Right hindlimb (tissue), 1 donor: ENCODE results near the gene HMX2.
"Not testable (repeated sequence)": the region's sequence is repeated elsewhere in the genome, so short reads cannot be mapped to it uniquely, and the experiment has no call there.

ENCODE experiments used
- DNase-seq: peaks from one replicate; pipeline ENCODE4 v3.0.0-alpha.2; 2018

HMX2 gene

DNA sequence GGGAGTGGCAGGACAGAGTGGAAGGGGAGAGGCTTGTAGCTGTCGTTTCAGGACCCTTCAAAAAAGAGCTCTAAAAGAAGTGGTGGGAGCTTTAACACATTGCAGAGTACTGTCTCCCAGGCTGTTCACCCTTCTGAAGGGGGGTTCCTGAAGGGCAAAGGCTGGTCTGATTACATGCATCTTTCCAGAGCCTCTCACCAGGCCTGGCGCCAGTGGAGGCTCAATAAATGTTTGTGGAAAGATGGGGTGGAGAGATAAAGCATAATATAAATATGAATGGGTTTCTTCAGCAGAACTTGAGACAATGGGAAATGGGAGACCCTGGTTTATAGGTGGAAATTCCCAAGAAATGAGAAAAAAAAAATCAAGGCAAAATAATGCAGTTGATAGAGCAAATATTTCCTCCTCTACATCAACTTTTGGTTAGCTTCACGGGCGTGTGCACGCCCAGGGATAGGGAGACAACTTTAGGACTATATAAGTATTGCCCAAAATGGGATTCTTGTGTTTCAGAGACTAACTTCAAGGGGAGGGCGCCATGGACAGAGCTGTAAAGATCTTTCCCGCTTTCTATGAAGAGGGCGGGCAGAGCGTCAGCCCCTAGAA is 5.7 kb downstream of the HMX2 start:
- no peak for DNase-seq

DNA sequence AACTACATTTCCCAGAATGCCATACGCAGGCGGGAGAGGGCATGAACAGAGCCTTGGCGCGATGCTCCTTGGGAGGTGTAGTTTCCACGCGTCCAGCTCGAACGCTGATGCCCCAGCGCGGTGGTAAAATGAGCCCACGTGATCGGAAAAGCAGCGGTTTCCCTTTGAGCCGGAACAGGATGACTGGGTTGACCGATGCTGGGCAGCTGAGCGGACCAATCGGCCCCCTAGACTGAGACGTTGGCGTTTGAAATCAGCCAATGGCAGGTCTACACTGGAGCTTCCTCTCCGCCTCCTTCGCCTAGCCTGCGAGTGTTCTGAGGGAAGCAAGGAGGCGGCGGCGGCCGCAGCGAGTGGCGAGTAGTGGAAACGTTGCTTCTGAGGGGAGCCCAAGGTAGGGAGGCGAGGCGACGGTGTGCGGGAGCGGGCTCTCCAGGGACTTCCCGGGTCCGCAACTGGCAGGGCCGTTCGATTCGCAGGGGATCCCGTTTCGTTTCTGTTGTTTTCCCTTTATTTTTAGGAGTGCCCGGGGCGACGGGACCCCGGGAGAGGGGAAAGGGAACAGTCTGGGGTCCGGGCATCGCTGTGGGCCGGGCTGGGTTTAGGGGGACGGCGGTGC is 6.3 kb downstream of the HMX2 start, which contains the start of gene BUB3:
Gene BUB3, plus strand, starts transcription at position 311 of the 619 bp plus-strand sequence. CDS start 516 bp downstream, outside the sequence.
- DNase-seq: peak; percentile 99

DNA sequence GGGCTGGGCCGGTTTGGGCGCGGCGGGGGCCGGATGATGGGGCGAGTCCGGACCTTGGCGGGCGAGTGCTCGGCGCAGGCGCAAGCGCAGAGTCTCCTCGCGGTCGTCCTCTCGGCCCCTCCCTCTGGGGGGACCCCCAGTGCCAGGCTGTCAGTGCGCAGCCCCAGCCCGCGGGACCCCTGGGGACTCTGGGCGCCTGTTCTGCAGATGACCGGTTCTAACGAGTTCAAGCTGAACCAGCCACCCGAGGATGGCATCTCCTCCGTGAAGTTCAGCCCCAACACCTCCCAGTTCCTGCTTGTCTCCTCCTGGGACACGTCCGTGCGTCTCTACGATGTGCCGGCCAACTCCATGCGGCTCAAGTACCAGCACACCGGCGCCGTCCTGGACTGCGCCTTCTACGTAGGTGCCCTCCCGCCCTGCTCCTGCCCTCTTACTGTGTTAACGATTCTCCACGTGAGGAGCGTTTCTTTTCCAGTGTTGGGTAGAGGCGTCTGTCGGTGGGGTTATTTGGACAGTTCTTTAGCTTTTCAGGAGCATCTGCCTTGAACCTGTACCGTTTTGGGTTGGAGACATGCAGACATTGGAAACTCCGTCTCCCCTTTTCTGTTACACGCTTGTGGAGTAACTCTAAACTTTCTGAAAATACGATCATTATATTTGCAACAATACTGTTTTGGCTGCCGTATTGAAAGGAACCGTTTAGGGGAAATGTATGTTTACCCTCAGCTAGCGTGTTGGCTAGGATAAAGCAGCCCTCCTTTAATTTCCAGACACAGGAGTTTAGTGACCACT is 7.0 kb downstream of the HMX2 start:
- peak; percentile 74 for DNase-seq

DNA sequence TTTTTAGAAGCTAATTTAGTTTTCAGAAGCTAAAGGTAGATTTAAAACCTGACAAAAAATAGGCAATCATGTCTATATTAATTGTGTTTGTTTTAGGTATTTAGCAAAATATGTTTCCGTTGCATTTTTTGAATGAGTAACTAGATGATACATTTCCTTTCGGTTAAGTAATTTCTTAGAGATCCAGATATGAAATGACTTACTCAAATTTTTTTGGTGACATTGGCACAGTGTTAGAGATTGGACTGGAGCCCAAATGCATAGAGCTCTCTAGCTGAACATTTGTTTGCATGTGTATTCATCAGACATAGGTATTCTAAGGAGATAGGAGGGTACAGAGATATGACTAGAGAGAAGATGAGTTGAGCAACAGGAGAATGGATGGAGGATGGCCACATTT is 8.1 kb downstream of the HMX2 start:
- no peak for DNase-seq

DNA sequence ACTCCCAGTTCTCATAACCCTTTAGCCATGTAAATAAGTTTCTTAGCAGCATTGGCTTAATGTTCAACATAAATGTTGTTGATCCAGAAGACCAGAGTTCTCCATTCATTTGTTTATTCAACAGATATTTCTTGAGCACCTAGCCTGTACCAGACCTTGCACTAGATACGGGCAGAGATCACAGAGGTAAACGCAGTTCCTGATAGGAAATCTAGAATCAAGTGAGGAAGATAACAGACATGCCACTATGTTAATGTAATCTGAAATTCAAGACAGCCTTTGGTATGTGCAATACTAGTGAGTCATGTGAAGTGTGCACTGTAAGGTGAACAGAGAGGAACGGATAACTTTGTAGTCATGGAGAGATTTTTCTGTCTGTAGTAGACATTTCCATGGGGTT is 9.3 kb downstream of the HMX2 start:
- no peak for DNase-seq

DNA sequence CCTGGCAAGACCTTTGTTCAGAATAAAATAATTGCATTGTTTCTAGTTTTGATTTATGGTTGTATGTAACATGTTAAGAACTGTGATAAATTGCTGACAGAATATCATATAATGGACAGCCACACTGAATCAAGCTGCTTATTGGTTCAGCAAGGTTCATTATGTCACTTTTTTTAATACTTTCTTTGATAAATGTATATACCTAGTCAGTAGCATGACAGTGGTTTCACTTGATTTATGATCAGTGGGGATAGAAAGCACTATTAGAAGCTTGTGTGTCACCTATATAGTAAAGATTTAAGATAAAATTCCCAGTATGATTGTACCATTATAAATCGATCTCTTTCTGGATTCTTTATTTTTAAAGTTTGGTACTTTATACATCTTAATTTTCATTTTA is 10.7 kb downstream of the HMX2 start:
- no peak for DNase-seq

DNA sequence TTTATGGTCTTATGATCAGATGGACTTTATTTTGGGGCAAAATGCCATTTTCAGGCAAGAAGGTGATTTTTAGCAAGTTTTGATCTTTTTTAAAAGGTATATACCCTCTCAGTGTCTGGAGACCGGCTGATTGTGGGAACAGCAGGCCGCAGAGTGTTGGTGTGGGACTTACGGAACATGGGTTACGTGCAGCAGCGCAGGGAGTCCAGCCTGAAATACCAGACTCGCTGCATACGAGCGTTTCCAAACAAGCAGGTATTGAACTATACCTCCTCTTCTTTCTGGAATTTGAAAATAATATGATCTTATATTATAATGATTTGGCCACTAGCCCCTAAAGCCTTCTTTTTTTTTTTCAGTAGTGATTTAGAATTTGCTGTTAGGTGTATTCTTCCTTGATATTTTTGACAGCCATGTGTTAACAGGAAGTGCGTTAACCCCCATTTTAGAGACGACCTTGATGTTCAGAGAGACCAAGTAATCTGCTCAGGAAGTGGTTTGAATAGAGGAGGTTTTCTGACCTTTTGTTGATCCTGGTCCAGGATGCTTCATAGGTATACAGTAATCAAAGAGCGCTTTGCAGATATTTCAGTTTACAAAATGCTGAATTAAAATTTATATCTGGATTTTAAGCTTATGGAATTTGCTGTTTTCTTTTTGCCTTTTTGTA is 12.5 kb downstream of the HMX2 start:
- DNase-seq: no peak

DNA sequence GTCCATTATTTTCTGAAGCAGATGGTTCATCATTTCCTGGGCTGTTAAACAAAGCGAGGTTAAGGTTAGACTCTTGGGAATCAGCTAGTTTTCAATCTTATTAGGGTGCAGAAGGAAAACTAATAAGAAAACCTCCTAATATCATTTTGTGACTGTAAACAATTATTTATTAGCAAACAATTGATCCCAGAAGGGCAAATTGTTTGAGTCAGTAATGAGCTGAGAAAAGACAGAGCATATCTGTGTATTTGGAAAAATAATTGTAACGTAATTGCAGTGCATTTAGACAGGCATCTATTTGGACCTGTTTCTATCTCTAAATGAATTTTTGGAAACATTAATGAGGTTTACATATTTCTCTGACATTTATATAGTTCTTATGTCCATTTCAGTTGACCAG is 16.4 kb downstream of the HMX2 start:
- DNase-seq: no peak

DNA sequence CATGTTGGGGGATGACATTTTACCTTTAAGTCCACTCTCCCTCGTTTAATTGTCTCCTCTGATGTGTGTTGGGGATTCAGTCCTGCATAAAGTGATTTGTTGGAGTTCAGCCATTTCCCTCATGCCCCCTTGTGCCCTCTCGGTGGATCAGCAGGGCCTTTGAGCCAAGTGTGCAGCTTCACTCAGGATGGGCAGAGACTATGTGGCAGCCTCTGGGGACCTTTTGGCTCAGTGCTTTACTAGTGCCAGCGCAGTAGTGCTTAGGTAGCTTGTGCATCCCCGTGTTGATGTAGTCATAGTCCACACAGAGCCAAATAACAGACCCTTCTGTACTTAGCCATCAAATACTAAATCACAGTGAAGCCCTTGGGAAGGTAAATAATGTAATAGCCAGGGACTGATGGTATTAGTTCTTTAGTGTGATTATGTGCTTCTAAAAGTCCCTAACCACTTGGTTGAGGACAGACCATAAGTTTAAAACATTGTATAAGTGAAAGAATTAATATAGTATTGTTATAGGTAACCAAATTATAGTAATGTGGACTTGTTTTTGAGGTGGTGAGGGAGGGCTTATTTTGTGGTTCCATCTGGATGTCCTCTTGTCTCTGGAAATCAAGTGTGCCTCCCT is 17.6 kb downstream of the HMX2 start:
- DNase-seq: no peak

DNA sequence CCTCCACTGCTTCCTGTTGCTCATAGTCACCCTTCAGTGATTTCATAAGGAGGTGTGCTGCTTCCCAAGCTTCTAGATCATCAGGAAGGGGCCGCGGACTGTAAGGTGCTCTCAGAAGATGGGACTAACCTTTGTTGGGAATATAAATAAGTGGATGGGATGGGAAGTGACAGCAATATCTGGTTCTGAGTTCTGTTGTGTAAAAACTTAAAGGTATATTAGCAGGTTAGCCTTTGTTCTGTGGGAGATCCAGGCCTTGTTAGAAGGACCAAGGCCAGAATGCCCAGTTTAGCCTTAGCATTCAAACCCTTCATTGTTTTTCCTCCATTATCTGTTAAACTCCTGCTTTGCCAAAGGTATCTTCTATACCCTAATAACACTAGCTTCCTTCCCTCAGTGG is 18.7 kb downstream of the HMX2 start:
- DNase-seq: no peak

DNA sequence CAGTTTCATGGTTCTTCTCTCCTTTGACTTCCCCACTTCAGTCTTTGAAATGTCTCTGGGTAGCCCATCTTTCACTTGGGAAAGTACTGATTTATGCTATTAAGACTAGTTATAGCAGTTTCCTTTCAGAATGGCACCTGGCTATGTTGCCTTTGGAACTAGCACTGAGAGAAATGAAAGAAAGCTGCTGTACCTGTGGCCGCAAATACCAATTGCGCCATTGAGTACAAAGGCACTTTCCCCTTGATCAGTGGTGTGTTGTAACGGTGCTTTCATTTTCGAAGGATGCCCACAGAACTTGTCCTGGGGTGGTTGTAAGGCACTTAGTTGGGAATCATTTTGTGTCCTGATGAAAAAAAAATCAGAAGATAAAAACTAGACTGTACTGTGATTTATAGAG is 23.0 kb downstream of the HMX2 start:
- DNase-seq: no peak

DNA sequence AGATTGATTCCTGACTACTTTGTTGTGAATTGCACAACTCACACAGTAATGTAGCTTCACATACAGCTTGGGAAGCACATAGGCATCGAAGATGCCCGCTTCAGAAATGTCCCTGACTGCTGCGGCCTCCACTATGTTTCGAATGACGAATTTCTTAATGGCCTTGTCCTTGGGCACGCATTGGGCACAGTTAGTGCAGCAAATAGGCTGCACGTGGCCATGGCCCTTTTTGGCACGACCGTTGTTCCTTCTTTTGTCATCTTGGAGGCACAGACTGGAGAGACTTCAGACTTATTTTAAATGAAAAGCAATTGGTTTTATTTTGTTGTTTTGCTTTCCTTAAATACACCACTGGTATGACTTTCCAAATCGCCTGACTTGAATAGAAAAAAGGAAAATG is 23.7 kb downstream of the HMX2 start:
- DNase-seq: not testable (repeated sequence)

DNA sequence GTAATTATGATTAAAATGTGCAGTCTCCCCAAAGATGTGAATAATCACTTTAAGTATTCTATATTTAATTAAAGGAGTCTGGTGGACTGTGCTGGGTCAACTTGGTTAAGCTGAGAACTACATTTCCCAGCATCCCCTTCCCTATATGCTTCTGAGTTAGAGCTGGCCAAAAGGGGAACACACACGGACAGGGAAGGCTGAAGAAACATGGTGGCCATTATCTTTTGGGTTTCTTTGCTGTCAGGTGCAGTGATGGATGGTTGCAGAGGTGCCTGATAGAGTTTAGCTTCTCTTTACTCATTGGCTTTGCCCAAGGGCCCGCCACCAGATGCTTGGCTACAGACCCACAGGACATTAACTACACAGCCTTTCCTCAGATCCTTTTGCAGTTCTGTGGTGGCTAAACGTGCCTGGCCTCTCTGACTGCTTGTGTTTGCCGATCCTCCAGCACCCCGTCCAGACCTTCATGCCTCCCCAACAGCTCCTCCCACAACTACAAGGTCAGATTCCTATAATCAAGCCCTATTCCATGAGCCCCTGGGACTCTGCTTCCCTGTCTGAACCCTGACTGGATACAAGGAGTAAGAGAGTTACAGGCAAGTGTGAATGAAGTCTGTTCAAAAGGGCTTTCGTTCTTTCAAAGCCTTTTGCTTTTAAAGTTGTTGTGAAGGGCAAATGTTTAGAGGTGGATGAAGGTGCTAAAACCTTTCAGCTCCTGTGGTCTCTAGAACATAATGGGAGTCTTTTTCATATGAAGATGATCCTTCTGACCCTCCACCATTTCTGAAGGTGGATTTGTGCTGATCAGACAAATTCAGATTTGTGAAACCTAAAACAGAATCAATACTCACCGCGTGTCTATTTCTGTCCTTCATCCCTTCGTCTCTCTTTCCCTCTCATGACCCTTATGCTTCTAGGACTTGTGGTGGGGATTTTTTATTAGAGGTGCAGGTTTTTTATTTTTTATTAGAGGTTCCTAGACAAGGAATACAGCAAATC is 27.8 kb downstream of the HMX2 start:
- DNase-seq: no peak

DNA sequence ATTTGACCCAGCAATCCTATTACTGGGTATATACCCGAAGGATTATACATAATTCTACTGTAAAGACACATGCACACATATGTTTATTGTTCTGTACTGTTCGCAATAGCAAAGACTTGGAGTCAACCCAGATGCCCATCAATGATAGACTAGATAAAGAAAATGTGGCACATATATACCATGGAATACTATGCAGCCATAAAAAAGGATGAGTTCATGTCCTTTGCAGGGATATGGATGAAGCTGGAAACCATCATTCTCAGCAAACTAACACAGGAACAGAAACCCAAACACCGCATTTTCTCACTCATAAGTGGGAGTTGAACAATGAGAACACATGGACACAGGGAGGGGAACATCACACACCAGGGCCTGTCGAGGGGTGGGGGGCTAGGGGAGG is 30.5 kb downstream of the HMX2 start:
- not testable (repeated sequence) for DNase-seq

DNA sequence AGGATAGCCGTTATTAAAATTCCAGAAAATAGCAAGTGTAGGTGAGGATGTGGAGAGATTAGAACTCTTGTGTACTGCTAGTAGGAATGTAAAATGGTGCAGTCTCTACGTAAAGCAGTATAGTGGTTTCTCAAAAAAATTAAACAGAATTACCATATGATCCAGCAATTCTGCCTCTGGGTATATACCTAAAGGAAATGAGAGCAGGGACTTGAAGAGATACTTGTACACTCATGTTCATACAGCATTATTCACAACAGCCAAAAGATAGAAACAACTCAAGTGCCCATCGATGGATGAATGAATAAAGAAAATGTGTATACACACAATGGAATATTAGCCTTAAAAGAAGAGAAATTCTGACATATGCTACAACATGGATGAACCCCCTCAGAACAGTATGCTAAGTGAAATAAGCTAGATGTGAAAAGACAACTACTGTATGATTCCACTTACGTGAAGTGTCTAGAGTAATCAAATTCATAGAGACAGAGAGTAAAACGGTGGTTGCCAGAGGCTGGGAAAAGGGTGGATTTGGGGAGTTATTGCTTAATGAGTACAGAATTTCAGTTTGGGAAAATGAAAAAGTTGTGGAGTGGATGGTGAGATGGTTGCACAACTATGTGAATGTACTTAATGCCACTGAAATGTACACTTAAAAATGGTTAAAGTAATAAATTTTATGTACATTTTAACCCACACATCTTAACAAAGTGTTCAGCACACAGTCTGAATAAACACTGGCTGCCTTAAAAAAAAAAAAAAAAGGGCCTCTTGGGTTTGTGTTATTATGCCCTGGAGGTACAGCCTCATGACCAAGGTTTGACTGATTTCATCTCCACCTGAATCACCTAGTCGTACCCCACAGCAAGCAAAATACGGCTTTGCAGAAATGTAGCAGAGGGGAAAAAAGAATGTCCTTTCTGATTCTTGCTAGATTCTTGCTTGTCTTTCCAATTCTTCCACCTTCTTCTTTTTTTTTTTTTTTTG is 32.5 kb downstream of the HMX2 start:
- no peak for DNase-seq

DNA sequence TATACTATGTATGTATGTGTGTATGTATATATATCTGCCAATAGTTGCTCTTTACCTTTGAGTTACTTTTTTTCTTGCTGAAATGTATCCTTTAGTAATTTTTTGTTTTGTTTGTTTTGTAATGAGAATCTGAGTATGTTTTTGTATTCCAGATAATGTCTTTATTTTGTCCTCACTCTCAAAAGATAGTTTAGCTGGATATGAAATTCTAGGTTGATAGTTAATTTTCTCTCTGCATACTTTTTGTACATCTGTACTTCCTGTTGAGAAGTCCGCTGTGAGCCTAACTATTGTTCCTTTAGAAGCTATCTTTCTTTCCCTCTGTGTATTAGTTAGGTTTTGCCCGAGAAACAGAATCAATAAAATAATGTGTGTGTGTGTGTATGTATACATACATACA is 35.8 kb downstream of the HMX2 start:
- DNase-seq: no peak

DNA sequence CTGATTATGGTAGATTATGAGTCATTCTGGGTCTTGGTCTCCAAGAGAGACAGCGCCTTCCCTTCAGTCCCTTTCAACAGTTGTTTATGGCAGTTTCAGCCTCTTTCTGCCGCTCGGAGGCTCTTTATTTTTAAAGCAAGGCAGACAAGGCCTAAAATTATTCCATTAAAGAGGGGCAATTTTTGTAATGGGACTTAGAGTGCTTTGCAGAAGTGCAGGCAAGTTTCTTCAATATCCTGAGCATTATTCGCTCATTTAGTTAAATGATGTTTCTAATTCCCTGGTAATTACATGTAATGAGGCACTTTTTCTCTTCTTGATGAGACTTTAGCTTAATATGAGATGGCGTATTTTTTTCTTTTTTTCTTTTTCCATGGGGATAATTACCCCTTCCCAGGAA is 39.8 kb downstream of the HMX2 start:
- DNase-seq: no peak

DNA sequence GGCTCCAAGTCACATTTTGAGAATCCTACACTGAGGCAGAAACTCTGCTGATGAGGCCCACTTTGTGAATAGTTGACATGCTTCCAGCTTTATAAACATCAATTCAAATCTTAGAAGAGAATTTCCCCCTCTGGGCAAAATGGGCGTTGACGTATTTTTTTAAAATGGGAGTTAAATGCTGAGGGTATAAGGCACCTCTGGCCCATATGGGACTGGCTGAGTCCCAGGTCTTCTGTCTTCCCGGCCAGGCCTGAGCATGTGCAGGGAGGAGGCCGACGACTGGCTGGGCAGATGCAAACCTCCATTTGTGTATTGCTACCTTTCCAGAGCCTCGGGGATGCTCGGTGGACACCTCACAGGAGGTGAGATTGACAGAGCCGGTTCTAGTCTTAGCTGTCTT is 44.0 kb downstream of the HMX2 start:
- no peak for DNase-seq

DNA sequence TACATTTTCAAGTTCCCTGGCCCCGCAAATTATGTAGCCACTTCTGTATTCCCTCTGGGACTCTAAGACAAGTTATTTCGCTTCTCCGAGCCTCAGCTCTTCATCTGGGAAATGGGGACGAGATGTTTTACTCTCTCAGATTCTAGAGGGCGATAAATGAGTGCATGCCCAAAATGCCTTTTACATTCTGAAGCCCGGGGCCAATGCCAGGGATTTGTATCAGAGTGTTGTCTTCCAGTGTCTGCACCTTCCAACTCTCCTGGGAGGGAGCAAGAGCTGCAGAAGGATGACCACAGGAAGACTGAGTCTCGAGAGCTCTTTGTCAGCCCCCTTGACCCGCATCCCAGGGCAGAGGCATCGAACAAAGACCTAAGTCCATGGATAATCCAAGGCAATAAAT is 46.1 kb downstream of the HMX2 start:
- DNase-seq: no peak
